Parathyroid adenoma (tissue), 2 donors: Measurements from ENCODE around the gene TRIM26.
A peak's percentile ranks its signal among the peaks of the same experiment; 100 is the strongest.

Source experiments
- H2AFZ ChIP-seq: fragments of 300-600 bp; sonication (generic); one replicate; pipeline ENCODE4 v1.7.0; 2017; ENCODE audit warnings: antibody characterized with exemption, mild to moderate bottlenecking
- H3K27ac ChIP-seq: fragments of 300-600 bp; sonication (generic); one replicate; pipeline ENCODE4 v1.7.0; 2017
- H3K27me3 ChIP-seq: fragments of 300-600 bp; sonication (generic); one replicate; pipeline ENCODE4 v1.7.0; 2017; ENCODE audit warnings: low read length; ENCODE audit not compliant: control insufficient read depth, insufficient read depth
- H3K36me3 ChIP-seq: fragments of 300-600 bp; sonication (generic); one replicate; pipeline ENCODE4 v1.7.0; 2017; ENCODE audit warnings: low read length; ENCODE audit not compliant: control insufficient read depth, insufficient read depth
- H3K4me1 ChIP-seq: fragments of 300-600 bp; sonication (generic); one replicate; pipeline ENCODE4 v1.7.0; 2017; ENCODE audit warnings: control low read depth
- H3K4me2 ChIP-seq: fragments of 300-600 bp; sonication (generic); one replicate; pipeline ENCODE4 v1.7.0; 2017; ENCODE audit warnings: low read length
- H3K4me3 ChIP-seq: fragments of 300-600 bp; sonication (generic); one replicate; pipeline ENCODE4 v1.7.0; 2017; ENCODE audit warnings: low read depth, low read length
- H3K79me2 ChIP-seq: fragments of 300-600 bp; sonication (generic); one replicate; pipeline ENCODE4 v1.7.0; 2017; ENCODE audit warnings: control low read depth
- H3K9ac ChIP-seq: fragments of 300-600 bp; sonication (generic); one replicate; pipeline ENCODE4 v1.7.0; 2017; ENCODE audit warnings: mild to moderate bottlenecking
- H3K9me3 ChIP-seq: fragments of 300-600 bp; sonication (generic); one replicate; pipeline ENCODE4 v1.7.0; 2017; ENCODE audit warnings: low read length; ENCODE audit not compliant: control insufficient read depth
- CTCF ChIP-seq: fragments of 300-600 bp; sonication (generic); IDR thresholded peaks from one replicate; pipeline ENCODE4 v1.7.0; 2017; ENCODE audit warnings: antibody characterized with exemption, mild to moderate bottlenecking
- donor health status: primary hyperparathyroidism.

Gene TRIM26

GRCh38 chr6:30244560-30244959, 31.4 kb upstream of the TRIM26 start:
- no peak for TF ChIP-seq CTCF
- Histone ChIP-seq H3K4me1 (no peaks in the 10 kb centered on the region), H3K4me3 (no peak overlapping the region), H3K36me3 (no peaks in the 10 kb centered on the region), H3K27ac (no peak overlapping the region), H3K27me3 (no peaks in the 10 kb centered on the region), H3K9ac (no peak overlapping the region), H3K79me2 (no peaks in the 10 kb centered on the region), H3K9me3 (no peaks in the 10 kb centered on the region), H3K4me2 (no peak overlapping the region), H2AFZ (no peak overlapping the region)

- Histone ChIP-seq H3K4me1 (no peaks in the 10 kb centered on the region), H2AFZ (no peak overlapping the region), H3K27ac (no peak overlapping the region), H3K4me2 (no peak overlapping the region), H3K79me2 (no peaks in the 10 kb centered on the region), H3K9me3 (no peaks in the 10 kb centered on the region), H3K4me3 (no peak overlapping the region), H3K36me3 (no peaks in the 10 kb centered on the region), H3K9ac (no peak overlapping the region), H3K27me3 (no peaks in the 10 kb centered on the region)
- TF ChIP-seq CTCF: peak; percentile 35
Observed at GRCh38 chr6:30238178-30238795, 25.1 kb upstream of the TRIM26 start.

GRCh38 chr6:30234356-30234755, 21.1 kb upstream of the TRIM26 start:
- Histone ChIP-seq H2AFZ (no peak overlapping the region), H3K27ac (no peak overlapping the region), H3K4me3 (no peak overlapping the region), H3K4me1 (no peaks in the 10 kb centered on the region), H3K36me3 (no peaks in the 10 kb centered on the region), H3K79me2 (no peaks in the 10 kb centered on the region), H3K4me2 (no peak overlapping the region), H3K9me3 (no peaks in the 10 kb centered on the region), H3K9ac (no peak overlapping the region), H3K27me3 (no peaks in the 10 kb centered on the region)
- TF ChIP-seq CTCF: no peak

- no peak overlapping the region for H2AFZ ChIP-seq
- H3K4me3 ChIP-seq: no peak overlapping the region
- no peak for TF ChIP-seq CTCF
- no peak overlapping the region for H3K27ac ChIP-seq
- H3K9ac ChIP-seq: no peak overlapping the region
- H3K36me3 ChIP-seq: no peaks in the 10 kb centered on the region
- H3K4me1 ChIP-seq: no peaks in the 10 kb centered on the region
- H3K27me3 ChIP-seq: no peaks in the 10 kb centered on the region
- H3K79me2 ChIP-seq: no peaks in the 10 kb centered on the region
- H3K4me2 ChIP-seq: no peak overlapping the region
- no peaks in the 10 kb centered on the region for H3K9me3 ChIP-seq
Observed at GRCh38 chr6:30231067-30231466, 17.9 kb upstream of the TRIM26 start.

GRCh38 chr6:30227763-30228487, 14.7 kb upstream of the TRIM26 start:
- no peak for TF ChIP-seq CTCF
- Histone ChIP-seq H3K4me3 (no peak overlapping the region), H3K36me3 (no peaks in the 10 kb centered on the region), H3K9me3 (no peaks in the 10 kb centered on the region), H3K79me2 (no peaks in the 10 kb centered on the region), H3K27me3 (no peaks in the 10 kb centered on the region), H3K4me2 (no peak overlapping the region), H2AFZ (no peak overlapping the region), H3K27ac (no peak overlapping the region), H3K9ac (no peak overlapping the region), H3K4me1 (no peaks in the 10 kb centered on the region)
